OCI-LY1 (cell line): ENCODE measurements around the gene PTP4A1.

Experiments
- CTCF ChIP-seq: fragments of 200-600 bp; sonication (generic), shearing (Covaris generic); IDR thresholded peaks from 2 replicates; pipeline ENCODE4 v1.5.1; 2017; ENCODE audit warnings: mild to moderate bottlenecking, antibody characterized with exemption, low read length, moderate library complexity, mixed read lengths
- EZH2 ChIP-seq: fragments of 200-600 bp; sonication (generic), shearing (Covaris generic); IDR thresholded peaks from 2 replicates; pipeline ENCODE4 v1.8.0; 2017; ENCODE audit warnings: borderline replicate concordance, mixed run types, mild to moderate bottlenecking, antibody characterized with exemption, low read length, moderate library complexity, mixed read lengths

GRCh38 chr6:63533026-63533425, 39.3 kb upstream of the PTP4A1 start:
- no peak for TF ChIP-seq CTCF
- no peak for TF ChIP-seq EZH2
